IPS-15b (cell line): ENCODE data around the gene TMC5.
"Not testable (repeated sequence)": the region's sequence is repeated elsewhere in the genome, so short reads cannot be mapped to it uniquely, and the experiment has no call there.

Experiments
- H3K27me3 ChIP-seq: one replicate; pipeline ENCODE4 v1.6.1; 2013; ENCODE audit warnings: low read length; ENCODE audit not compliant: control insufficient read depth, insufficient read depth
- H3K36me3 ChIP-seq: one replicate; pipeline ENCODE4 v1.6.1; 2013; ENCODE audit warnings: low read length; ENCODE audit not compliant: control insufficient read depth, insufficient read depth
- H3K4me1 ChIP-seq: one replicate; pipeline ENCODE4 v1.6.1; 2013; ENCODE audit warnings: mild to moderate bottlenecking, low read length; ENCODE audit not compliant: control insufficient read depth, insufficient read depth
- H3K4me3 ChIP-seq: one replicate; pipeline ENCODE4 v1.5.1; 2013; ENCODE audit warnings: low read depth, low read length
- H3K9ac ChIP-seq: one replicate; pipeline ENCODE4 v1.6.1; 2013; ENCODE audit warnings: low read depth, mild to moderate bottlenecking, low read length
- H3K9me3 ChIP-seq: one replicate; pipeline ENCODE4 v1.6.1; 2013; ENCODE audit warnings: mild to moderate bottlenecking, low read length; ENCODE audit not compliant: control insufficient read depth, insufficient read depth

The TMC5 gene

DNA sequence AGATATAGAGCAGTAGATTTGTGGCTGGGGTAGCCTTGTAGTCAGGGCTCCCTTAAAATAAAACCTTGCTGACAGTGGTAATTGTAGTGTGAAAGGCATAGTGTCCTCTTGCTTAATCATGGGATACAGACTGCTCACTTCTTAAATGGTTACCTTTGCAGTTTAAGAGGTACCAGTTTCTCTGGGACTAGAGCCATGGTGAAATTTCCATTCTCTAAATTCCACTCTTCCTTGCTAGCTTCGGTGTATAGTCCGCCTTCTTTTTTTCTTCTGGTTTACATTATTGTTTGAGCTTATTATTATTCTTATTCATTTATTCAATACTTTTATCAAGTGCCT is 107.7 kb downstream of the TMC5 start:
- H3K36me3 ChIP-seq = no peaks in the 10 kb centered on the region
- H3K9me3 ChIP-seq = no peaks in the 10 kb centered on the region
- H3K4me1 ChIP-seq = peaks cover 15% of the 10 kb centered on the region
- peak overlapping the region; percentile 94 for H3K4me3 ChIP-seq
- H3K9ac ChIP-seq = no peak overlapping the region
- no peaks in the 10 kb centered on the region for H3K27me3 ChIP-seq

DNA sequence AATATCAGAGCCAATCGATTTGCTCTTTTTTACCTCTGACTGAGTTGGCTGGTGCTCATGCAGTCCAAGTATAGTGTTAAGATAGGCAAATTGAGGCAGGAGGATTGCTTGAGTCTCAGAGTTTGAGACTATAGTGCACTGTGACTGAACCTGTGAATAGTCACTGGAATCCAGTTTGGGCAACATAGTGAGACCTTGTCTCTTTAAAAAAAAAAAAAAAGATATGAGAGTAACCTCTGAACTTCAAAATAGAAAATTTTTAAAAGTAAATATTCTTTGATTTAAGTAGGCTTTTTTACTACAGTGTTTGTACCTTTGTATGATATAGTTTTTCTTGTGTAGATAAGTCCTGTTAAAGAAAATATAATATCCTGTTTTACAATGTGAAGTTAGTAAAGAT is 109.5 kb downstream of the TMC5 start:
- Histone ChIP-seq H3K27me3 (no peaks in the 10 kb centered on the region), H3K9ac (no peak overlapping the region), H3K4me3 (no peak overlapping the region), H3K36me3 (no peaks in the 10 kb centered on the region), H3K9me3 (no peaks in the 10 kb centered on the region), H3K4me1 (peaks cover 12% of the 10 kb centered on the region)

DNA sequence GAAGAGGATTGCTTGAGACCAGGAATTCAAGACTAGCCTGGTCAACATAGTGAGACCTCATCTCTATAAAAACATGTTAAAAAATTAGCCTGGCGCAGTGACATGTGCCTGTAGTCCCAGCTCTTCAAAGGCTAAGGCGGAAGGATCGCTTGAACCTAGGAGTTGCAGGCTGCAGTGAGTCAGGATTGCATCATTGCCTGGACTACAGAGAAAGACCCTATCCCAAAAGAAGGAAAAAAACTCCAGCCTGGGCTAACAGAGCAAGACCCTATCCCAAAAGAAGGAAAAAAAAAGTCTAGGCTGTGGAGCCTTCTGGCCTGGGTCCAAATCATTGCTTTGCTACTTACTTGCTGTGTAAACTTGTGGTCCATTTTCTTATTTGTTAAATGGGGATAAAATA is 111.0 kb downstream of the TMC5 start:
- H3K4me3 ChIP-seq = no peak overlapping the region
- no peaks in the 10 kb centered on the region for H3K9me3 ChIP-seq
- H3K36me3 ChIP-seq = no peaks in the 10 kb centered on the region
- H3K9ac ChIP-seq = no peak overlapping the region
- H3K27me3 ChIP-seq = no peaks in the 10 kb centered on the region
- peaks cover 3% of the 10 kb centered on the region for H3K4me1 ChIP-seq

DNA sequence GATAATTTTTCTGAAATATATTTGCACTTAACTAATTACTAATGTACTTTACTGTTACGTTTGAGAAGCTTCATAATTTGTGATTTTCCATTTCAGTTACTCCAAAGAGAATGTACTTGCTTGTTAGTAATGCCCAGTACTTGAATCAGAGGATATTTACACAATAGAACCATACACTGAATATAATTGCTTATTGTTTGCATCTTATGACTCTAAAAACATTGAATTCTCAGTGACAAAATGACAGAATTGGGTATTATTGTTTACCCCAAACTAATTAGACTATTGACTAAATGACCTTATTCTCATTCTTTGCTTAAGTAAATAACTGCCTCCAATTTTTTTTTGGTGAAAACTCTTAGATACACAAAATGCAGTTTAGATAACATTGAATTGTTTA is 114.9 kb downstream of the TMC5 start:
- H3K4me3 ChIP-seq = no peak overlapping the region
- no peaks in the 10 kb centered on the region for H3K27me3 ChIP-seq

DNA sequence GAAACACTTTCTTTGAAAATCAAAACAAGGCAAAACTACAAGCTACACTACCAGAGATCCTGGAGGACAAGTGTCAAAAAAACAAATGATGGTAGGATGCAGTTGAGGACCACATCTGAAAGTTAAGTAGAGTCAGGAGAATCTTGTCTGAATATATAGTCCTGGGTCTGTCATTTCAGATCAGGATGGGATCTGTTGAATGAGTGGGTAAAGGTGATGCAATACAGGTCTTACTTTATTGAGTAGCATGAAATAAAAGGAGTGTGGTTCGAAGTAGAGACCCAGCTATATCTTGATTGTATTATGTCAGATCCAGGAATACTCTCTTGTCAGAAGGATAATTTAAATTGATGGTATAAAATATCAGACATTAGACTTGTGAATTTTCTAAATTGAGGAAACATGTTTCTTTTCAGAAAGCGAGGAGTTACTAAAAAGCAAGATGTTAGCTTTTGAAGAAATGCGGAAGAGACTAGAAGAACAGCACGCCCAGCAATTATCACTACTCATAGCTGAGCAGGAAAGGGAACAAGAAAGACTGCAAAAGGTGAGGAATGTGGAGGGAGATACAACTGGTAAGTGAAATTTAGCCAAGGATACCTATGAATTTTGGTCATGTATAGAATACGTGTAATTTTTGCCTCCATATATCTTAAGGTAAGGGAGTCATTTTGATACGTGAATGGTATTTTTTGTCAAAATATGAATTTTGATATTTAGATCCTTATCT is 122.7 kb downstream of the TMC5 start:
- Histone ChIP-seq H3K4me1 (no peaks in the 10 kb centered on the region), H3K9me3 (no peaks in the 10 kb centered on the region), H3K9ac (no peak overlapping the region), H3K4me3 (no peak overlapping the region), H3K36me3 (no peaks in the 10 kb centered on the region), H3K27me3 (no peaks in the 10 kb centered on the region)

More for the DNA sequence above, 114.9 kb downstream of the TMC5 start:
- Histone ChIP-seq H3K9me3 (no peaks in the 10 kb centered on the region), H3K36me3 (no peaks in the 10 kb centered on the region), H3K4me1 (no peaks in the 10 kb centered on the region), H3K9ac (no peak overlapping the region)

DNA sequence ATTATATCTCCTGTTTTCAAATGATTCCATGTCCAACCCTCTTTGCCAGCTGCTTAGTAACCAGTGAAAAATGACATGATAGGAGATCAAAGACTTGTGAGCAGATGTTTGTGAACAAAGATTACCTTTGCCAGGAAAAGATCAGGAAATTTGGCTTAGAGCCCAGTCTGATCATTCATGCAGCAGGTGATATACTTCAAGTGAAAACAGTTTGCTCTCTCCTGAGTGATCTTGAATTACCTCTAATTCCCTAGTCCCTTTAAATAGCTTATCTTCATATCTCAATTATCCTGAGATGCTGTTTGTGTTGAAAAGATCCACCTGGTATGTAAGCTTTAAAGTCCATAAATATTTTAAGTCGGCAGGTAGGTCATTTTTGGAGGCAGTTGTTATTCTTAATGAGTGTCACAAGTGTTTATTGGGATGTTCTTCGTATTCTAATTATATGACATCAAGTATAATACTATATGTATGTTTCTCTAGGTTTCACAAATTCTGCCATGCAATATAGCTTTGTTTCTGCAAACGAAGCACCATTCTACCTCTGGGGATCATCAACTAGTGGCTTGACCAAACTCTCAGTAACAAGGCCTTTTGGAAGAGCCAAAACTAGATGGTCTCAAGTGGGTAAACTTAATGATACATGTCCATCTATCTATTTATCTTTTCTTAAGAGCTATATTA is 124.6 kb downstream of the TMC5 start:
- no peaks in the 10 kb centered on the region for H3K27me3 ChIP-seq
- H3K9me3 ChIP-seq = no peaks in the 10 kb centered on the region
- H3K4me1 ChIP-seq = no peaks in the 10 kb centered on the region
- H3K4me3 ChIP-seq = no peak overlapping the region
- H3K9ac ChIP-seq = no peak overlapping the region
- H3K36me3 ChIP-seq = no peaks in the 10 kb centered on the region

DNA sequence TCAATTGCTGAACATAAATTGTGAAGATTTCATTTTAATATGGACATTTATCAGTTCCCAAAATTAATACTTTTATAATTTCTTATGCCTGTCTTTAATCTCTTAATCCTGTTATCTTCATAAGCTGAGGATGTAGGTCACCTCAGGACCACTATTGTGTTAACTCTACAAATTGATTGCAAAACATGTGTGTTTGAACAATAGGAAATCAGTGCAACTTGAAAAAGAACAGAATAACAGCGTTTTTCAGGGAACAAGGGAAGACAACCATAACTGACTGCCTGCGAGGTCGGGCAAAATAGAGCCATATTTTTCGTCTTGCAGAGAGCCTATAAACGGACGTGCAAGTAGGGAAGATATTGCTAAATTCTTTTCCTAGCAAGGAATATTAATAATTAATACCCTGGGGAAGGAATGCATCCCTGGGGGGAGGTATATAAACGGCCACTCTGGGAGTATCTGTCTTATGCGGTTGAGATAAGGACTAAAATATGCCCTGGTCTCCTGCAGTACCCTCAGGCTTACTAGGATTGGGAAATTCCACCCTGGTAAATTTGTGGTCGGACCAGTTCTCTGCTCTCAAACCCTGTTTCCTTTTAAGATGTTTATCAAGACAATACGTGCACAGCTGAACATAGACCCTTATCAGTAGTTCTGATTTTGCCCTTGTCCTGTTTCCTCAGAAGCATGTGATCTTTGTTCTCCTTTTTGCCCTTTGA is 125.8 kb downstream of the TMC5 start:
- H3K4me3 ChIP-seq, H3K4me1 ChIP-seq, H3K9me3 ChIP-seq, H3K9ac ChIP-seq, H3K36me3 ChIP-seq, H3K27me3 ChIP-seq: not testable (repeated sequence)

DNA sequence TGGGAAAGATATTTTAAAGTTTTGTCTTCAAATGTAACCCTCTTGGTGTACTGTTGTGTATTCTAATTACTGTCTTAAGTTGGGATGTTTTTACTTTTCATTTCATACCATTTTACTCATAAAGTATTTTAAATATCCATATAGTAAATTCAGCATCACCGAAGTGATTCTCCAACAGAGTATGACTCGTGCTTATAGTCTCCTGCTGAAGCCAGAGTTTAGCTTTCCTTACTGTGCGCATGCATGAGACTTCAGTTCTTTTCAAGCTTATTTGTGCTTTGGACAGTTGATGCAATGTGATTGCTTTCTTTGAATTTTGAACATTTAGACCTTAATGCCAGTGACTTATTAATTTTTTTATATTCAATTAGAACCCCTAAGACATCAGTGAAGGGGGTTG is 130.5 kb downstream of the TMC5 start:
- Histone ChIP-seq H3K36me3 (no peaks in the 10 kb centered on the region), H3K4me1 (no peaks in the 10 kb centered on the region), H3K27me3 (no peaks in the 10 kb centered on the region), H3K4me3 (no peak overlapping the region), H3K9me3 (no peaks in the 10 kb centered on the region), H3K9ac (no peak overlapping the region)
